CD14-positive monocyte (primary cell): ENCODE data around the gene SOX15. TPM values are rescaled to one million over a fixed set of nuclear protein-coding genes. Genes with fewer than 3 reads are reported as not detected.

Experiments
- DNase-seq, 3 donors: peaks; one replicate each; pipeline ENCODE4 v3.0.0-alpha.2; 2011 to 2022
- H2AFZ ChIP-seq: 2 replicates; pipeline ENCODE4 v1.6.0; 2012; ENCODE audit warnings: mild to moderate bottlenecking, low read depth, low read length, inconsistent platforms; ENCODE audit not compliant: insufficient read depth, poor library complexity, severe bottlenecking
- H3K27ac ChIP-seq, 2 donors: 1 replicate in 1 of 2; 2 replicates in 1 of 2; pipeline ENCODE4 v1.5.1; 2012 to 2013; ENCODE audit warnings: low read length in 2 of 2, control low read depth in 1 of 2, inconsistent platforms in 1 of 2, low read depth in 1 of 2, mild to moderate bottlenecking in 1 of 2
- H3K27me3 ChIP-seq, 2 donors: one replicate each; pipeline versions ENCODE4 v1.6.0 to v1.6.1; 2011 to 2013; ENCODE audit warnings: low read length in 2 of 2; ENCODE audit not compliant: control insufficient read depth in 2 of 2, insufficient read depth in 2 of 2
- H3K36me3 ChIP-seq, 2 donors: replicated peaks in 1 of 2; 1 replicate in 1 of 2; 2 replicates in 1 of 2; pipeline versions ENCODE4 v1.5.1 to v1.6.1; 2012 to 2013; ENCODE audit warnings: low read length in 2 of 2, control low read depth in 1 of 2, inconsistent platforms in 1 of 2, mild to moderate bottlenecking in 1 of 2; ENCODE audit not compliant: insufficient read depth in 2 of 2, control insufficient read depth in 1 of 2
- H3K4me1 ChIP-seq, 2 donors: 1 replicate in 1 of 2; 2 replicates in 1 of 2; pipeline versions ENCODE4 v1.5.1 to v1.6.1; 2012 to 2013; ENCODE audit warnings: low read length in 2 of 2, control low read depth in 1 of 2, inconsistent platforms in 1 of 2, mild to moderate bottlenecking in 1 of 2, moderate library complexity in 1 of 2; ENCODE audit not compliant: insufficient read depth in 2 of 2, control insufficient read depth in 1 of 2
- H3K4me2 ChIP-seq: replicated peaks from 2 replicates; pipeline ENCODE3; 2012; ENCODE audit warnings: low read length, moderate library complexity, mild to moderate bottlenecking; ENCODE audit not compliant: poor library complexity, severe bottlenecking; ENCODE audit errors: extremely low read depth
- H3K4me3 ChIP-seq, 3 experiments: fragments of 200-600 bp in 1 of 3; sonication (generic) in 1 of 3; replicated peaks in 1 of 3; 1 replicate in 2 of 3; 2 replicates in 1 of 3; pipeline ENCODE4 v1.5.1; 2011 to 2013; ENCODE audit warnings: low read length in 3 of 3, mild to moderate bottlenecking in 3 of 3, control low read depth in 2 of 3, low read depth in 2 of 3, inconsistent platforms in 1 of 3, moderate library complexity in 1 of 3
- H3K79me2 ChIP-seq: 2 replicates; pipeline ENCODE4 v1.6.0; 2012; ENCODE audit warnings: mild to moderate bottlenecking, control low read depth, inconsistent platforms, low read length, moderate library complexity; ENCODE audit not compliant: insufficient read depth
- H3K9ac ChIP-seq: 2 replicates; pipeline ENCODE4 v1.6.0; 2017; ENCODE audit warnings: low read length, mild to moderate bottlenecking; ENCODE audit not compliant: insufficient read depth, poor library complexity, severe bottlenecking
- H3K9me3 ChIP-seq, 2 donors: replicated peaks in 1 of 2; 1 replicate in 1 of 2; 2 replicates in 1 of 2; pipeline versions ENCODE4 v1.5.1 to v1.6.1; 2012 to 2013; ENCODE audit warnings: low read length in 2 of 2, control low read depth in 1 of 2; ENCODE audit not compliant: control insufficient read depth in 1 of 2, insufficient read depth in 1 of 2
- H4K20me1 ChIP-seq: 2 replicates; pipeline ENCODE4 v1.6.0; 2012; ENCODE audit warnings: mild to moderate bottlenecking, low read length, control low read depth, moderate library complexity; ENCODE audit not compliant: insufficient read depth
- H3K27ac Mint-ChIP-seq, 7 donors: one replicate each; pipeline ENCODE4 v1.8.0; 2020; ENCODE audit warnings: mild to moderate bottlenecking in 7 of 7, mixed read lengths in 7 of 7, moderate library complexity in 6 of 7, inconsistent platforms in 2 of 7
- H3K27me3 Mint-ChIP-seq, 3 donors: one replicate each; pipeline ENCODE4 v1.8.0; 2021 to 2022; ENCODE audit warnings: low read depth in 3 of 3, mild to moderate bottlenecking in 3 of 3, mixed read lengths in 3 of 3, moderate library complexity in 3 of 3, inconsistent platforms in 1 of 3
- H3K36me3 Mint-ChIP-seq, 2 donors: one replicate each; pipeline ENCODE4 v1.8.0; 2020; ENCODE audit warnings: mixed read lengths in 2 of 2, inconsistent platforms in 1 of 2, mild to moderate bottlenecking in 1 of 2
- H3K4me1 Mint-ChIP-seq: one replicate; pipeline ENCODE4 v1.8.0; 2020; ENCODE audit warnings: mild to moderate bottlenecking, mixed read lengths
- H3K4me3 Mint-ChIP-seq, 2 donors: one replicate each; pipeline ENCODE4 v1.8.0; 2020; ENCODE audit warnings: mild to moderate bottlenecking in 2 of 2, mixed read lengths in 2 of 2, moderate library complexity in 1 of 2
- H3K9me3 Mint-ChIP-seq, 7 donors: one replicate each; pipeline ENCODE4 v1.8.0; 2020 to 2022; ENCODE audit warnings: mixed read lengths in 7 of 7, mild to moderate bottlenecking in 6 of 7, moderate library complexity in 6 of 7, inconsistent platforms in 2 of 7
- WGBS: methylation state at CpG from one replicate; pipeline ENCODE4 v1.1.5; 2013; ENCODE audit warnings: missing lambda C conversion rate; ENCODE audit not compliant: insufficient coverage; 5-methylcytosine and 5-hydroxymethylcytosine counted together
- intact Hi-C, 2 donors: fragments of 100-400 bp; cut with micrococcal nuclease; formaldehyde crosslinking; loops; one replicate each; pipeline versions ENCODE4 v1.15.0 to v1.15.1; 2023
- polyA plus RNA-seq, 3 donors: library from polyadenylated mRNA; depleted of rRNA in 1 of 3; unstranded in 2 of 3; stranded (reverse) in 1 of 3; fragments of 300-500 nt in 2 of 3; fragments of >200 nt in 1 of 3; fragmentation: Illumina TruSeq in 2 of 3; gene quantifications; 1 replicate in 2 of 3; 2 replicates in 1 of 3; pipeline ENCODE4 v1.2.3, GENCODE V29; 2012 to 2021
- TF ChIP-seq, protein P1 (sequence below): fragments of 200-600 bp; IDR thresholded peaks from one replicate; pipeline ENCODE4 v1.8.0; 2022; ENCODE audit warnings: antibody characterized with exemption, mild to moderate bottlenecking

Gene SOX15
- polyA plus RNA-seq, 3 donors: 0.86 to 1.2 (median 1.1) TPM

DNA sequence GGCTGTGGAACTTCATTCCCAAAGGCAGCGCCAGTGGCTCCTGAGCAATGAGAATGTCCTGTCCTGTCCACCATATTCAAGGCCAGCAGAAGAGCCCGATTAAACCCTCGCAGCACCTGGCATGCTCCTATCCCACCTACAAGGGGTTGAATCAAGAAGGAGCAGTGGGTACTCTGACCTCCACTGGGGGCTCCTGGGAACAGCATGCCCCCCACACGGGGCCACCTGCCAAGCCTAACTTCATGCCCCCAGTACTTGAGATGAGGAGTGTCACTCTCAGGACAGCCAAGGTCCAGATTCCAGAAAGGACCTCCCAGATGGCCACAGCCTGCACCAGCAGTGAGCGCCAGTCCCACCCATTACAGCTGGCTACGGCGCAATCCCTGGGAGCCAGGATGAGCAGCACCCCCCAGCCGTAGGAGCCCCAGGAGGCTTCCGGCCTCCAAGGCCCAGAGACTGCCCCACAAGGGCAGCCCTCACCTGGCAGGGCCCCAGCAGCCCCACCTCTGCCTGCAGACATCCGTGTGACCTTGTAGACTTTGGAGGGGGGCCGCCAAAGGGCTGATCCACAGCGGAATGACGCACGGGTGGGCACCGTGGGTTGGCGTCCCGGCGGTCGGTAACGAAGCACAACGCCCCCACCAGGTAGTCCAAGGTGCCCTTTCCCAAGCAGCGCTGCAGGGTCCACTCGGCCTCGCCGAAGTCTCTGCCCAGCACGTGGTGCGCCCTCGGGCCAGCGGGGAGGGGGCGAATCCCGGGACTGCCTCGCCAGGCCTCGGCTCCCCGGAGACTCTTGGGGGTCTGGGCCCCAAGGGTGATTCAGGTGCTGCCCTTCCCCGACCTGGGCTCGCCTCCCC, 7.3 kb downstream of the SOX15 start:
- Histone ChIP-seq H4K20me1 (peaks cover 51% of the 10 kb centered on the region), H3K79me2 (peaks cover 77% of the 10 kb centered on the region)

More for the DNA sequence above, 7.3 kb downstream of the SOX15 start:
- H3K9me3 Mint-ChIP-seq: peaks cover 0 to 6% (median 0%) of the 10 kb centered on the region in 7 donors
- no peak overlapping the region for H2AFZ ChIP-seq
- peak overlapping the region; percentile 90 to 98 for H3K4me3 Mint-ChIP-seq
- peaks cover 23 to 25% of the 10 kb centered on the region in 2 donors for H3K36me3 ChIP-seq
- peak overlapping the region; percentile 97 for H3K9ac ChIP-seq
- peak overlapping the region; percentile 99 for H3K27ac ChIP-seq
- peak overlapping the region; percentile 98 to 100 (median 100) for H3K27ac Mint-ChIP-seq
- H3K4me3 ChIP-seq: peak overlapping the region; percentile 82 to 98 (median 91)
- H3K27me3 ChIP-seq: no peaks in the 10 kb centered on the region
- H3K27me3 Mint-ChIP-seq: peaks cover 0 to 6% (median 2%) of the 10 kb centered on the region in 3 donors
- peak overlapping the region; percentile 99 for H3K4me2 ChIP-seq
- peaks cover 54 to 67% of the 10 kb centered on the region in 2 donors for H3K36me3 Mint-ChIP-seq
- peaks cover 74 to 91% of the 10 kb centered on the region in 2 donors for H3K4me1 ChIP-seq
- intact Hi-C loops: loop anchor here (5.0 kb wide), 2 partner anchors 145 to 275 kb away; partner anchors contain the start of genes EIF5A (in 1 of the 2), FGF11 (in 1 of the 2) and TMEM102 (in 1 of the 2)
- TF ChIP-seq, protein P1, sequence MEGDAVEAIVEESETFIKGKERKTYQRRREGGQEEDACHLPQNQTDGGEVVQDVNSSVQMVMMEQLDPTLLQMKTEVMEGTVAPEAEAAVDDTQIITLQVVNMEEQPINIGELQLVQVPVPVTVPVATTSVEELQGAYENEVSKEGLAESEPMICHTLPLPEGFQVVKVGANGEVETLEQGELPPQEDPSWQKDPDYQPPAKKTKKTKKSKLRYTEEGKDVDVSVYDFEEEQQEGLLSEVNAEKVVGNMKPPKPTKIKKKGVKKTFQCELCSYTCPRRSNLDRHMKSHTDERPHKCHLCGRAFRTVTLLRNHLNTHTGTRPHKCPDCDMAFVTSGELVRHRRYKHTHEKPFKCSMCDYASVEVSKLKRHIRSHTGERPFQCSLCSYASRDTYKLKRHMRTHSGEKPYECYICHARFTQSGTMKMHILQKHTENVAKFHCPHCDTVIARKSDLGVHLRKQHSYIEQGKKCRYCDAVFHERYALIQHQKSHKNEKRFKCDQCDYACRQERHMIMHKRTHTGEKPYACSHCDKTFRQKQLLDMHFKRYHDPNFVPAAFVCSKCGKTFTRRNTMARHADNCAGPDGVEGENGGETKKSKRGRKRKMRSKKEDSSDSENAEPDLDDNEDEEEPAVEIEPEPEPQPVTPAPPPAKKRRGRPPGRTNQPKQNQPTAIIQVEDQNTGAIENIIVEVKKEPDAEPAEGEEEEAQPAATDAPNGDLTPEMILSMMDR: no peak
- WGBS: 88% methylated on average over 31 of the region's 36 CpGs
- no peak for DNase-seq
- no peaks in the 10 kb centered on the region for H3K9me3 ChIP-seq
- peaks cover 70% of the 10 kb centered on the region for H3K4me1 Mint-ChIP-seq
